ENCODE results near the gene DLX2.

DNA sequence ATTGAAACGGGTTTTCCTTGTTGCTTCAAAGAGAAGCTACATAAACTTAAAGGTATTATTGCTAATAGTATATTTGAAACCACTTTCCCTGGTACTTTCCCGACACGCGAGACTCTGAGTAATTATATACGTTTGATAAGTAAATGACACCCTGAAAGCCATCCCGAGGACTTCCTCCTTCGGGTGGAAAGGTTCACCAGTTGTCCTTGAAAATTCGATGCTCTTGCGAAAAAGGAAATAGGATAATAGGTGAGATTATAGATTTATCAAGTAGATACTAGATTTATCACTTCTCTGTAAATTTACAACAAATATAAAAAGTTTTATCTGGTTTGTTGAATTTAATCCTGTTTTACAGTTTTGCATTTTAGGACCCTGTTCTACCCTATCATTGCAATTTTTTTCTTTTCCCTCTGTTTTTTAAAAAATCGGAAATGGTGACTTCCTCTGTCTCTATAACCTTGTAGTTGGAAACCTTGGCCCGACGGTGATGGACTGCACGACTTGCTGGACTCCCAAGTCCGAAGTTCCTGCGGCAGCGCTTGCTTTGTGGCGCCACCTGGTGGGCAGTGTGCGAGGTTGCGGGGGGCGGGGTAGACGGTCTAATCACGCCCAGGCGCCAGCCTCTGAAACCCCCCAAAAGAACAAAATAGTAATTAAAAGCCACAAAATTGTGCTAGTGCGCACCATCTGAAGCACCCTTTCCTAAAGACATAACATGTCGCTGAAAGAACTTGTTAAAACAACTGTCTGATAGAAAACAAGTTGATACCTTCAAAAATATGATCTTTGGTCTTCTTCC lies 972 bp upstream of the DLX2 start:
- no peak for TF ChIP-seq GATA3 (IDR thresholded peaks at IDR 0.05; ENCODE audit: low read depth, low read length)
- no peak for TF ChIP-seq GATA2 (IDR thresholded peaks at IDR 0.05; ENCODE audit: low read depth, low read length)

All from SH-SY5Y (cell line).